Stimulated activated CD4-positive, alpha-beta T cell treated with anti-CD3 and anti-CD28 coated beads, Interleukin-1b, Interleukin-23, amount 100 ng/mL, for 4 hours (primary cell): ENCODE results near the gene IL20.
"Not testable (repeated sequence)": the region's sequence is repeated elsewhere in the genome, so short reads cannot be mapped to it uniquely, and the experiment has no call there.

Experiments
- DNase-seq, 2 donors: peaks; one replicate each; pipeline ENCODE4 v3.0.0-alpha.2; 2020; ENCODE audit warnings: low read depth in 2 of 2

Gene IL20

DNA sequence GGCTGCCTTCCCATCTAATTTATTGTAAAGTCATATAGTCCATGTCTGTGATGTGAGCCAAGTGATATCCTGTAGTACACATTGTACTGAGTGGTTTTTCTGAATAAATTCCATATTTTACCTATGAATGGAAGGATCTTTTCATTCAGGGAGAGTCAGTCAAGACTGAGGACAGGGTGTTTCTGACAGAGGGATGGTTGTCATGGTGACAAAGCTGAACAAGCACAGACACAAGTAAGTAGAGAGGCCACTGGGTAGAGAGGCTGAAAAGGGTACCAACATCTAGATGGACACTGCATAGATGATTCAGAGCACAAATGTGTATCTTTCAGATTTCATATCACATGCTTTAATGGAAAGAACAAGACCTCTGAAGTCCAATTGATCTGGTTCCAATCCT, 22.6 kb upstream of the IL20 start:
- no peak for DNase-seq

DNA sequence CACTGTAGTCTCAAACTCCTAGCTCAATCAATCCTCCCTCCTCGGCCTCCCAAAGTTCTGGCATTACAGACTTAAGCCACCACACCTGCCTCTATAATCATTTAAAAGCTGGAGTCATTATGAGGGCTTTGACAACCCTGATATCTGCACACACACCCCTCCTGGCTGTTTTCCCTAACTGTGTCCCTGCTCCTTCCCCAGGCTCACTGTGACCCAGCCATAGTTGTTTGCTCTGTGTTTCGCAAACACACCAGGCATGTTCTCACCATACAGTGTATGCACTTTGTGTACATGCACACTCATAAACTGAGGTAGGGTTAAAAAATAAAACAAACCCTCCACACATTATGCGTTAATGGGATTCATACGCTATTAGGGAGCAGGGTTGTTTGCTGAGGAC, 21.8 kb upstream of the IL20 start:
- no peak for DNase-seq

DNA sequence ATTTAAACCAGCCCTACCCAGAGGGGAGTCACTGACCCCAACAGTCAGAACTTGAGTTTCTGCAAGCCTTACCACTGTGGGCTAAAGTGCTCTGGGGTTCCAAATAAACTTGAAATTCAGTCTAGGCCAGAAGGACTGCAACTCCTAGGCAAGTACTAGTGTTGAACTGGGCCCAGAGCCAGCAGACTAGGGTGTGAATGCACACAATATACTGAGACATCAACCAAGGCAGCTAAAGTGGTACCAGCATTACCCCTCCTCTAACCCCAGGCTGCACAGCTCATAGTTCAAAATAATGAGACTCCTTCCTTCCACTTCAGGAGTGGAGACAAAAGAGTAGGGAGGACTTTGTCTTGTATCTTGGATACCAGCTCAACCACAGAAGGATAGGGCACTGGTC, 18.9 kb upstream of the IL20 start:
- no peak for DNase-seq

DNA sequence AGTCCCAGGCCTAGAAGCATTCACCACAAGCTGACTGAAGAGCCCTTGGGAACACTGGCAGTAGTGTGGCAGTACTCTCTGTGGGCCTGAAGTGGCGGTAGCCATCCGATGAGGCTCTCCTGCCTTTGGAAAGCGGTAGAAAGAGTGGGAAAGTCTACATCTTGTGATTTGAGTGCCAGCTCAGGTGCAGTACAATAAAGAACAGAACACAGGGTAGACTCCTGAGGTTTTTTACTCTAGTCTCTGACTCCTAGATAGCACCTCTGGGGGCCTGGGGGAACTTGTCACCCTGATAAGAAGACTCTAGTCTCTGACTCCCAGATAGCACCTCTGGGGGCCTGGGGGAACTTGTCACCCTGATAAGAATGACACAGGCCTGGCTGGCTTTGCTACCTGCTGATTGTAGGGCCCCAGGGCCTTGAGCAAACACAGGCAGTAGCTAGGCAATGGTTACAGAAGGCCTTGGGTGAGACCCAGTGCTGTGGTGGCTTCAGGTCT, 18.0 kb upstream of the IL20 start:
- DNase-seq: no peak

DNA sequence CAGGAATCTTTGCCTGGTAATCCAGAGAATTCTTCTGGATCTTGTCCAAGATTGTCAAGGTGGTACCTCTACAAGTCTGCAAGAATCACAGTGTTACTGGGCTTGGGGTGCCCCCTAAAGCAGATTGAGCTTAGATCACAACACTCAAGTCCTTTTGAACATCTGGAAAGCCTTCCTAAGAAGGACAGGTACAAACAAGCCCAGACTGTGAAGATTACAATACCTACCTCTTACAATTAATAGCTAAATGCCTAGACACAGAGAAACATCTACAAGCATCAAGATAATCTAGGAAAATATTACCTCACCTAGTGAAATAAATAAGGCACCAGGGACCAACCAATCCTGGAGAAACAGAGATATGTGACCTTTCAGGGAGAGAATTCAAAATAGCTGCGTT, 17.5 kb upstream of the IL20 start:
- no peak for DNase-seq

DNA sequence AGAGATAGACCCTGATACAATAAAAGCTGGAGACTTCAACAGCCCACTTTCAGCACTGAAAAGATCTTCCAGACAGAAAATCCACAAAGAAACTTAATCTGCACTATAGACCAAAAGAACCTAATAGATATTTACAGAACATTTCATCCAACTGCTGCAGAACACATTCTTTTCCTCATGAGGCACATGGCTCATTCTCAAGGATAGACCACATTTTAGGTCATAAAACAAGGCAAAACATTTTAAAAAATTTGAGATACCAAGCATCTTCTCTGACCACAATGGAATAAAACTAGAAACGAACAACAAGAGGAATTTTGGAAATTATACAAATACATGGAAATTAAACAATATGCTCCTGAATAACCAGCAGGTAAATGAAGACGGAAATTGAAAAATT, 15.0 kb upstream of the IL20 start:
- no peak for DNase-seq

DNA sequence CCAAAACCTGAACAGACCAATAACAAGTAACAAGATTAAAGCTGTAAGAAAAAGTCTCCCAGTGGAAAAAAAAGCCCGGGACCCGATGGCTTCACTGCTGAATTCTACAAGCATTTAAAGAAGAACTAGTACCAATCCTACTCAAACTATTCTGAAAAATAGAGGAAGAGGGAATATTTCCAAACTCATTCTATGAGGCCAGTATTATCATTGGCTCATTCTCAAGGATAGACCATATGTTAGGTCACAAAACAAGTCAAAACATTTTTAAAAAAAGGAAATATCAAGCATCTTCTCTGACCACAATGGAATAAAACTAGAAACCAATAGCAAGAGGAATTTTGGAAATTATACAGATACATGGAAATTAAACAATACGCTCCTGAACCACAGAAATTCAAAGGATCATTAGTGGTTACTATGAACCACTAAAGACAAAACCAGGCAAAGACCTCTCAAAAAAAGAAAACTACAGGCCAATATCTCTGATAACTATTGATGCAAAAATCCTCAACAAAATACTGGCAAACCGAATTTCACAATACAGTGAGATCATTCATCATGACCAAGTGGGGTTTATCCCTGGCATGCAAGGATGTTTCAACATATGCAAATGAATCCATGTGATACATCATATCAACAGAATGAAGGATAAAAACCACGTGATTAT, 13.9 kb upstream of the IL20 start:
- no peak for DNase-seq

DNA sequence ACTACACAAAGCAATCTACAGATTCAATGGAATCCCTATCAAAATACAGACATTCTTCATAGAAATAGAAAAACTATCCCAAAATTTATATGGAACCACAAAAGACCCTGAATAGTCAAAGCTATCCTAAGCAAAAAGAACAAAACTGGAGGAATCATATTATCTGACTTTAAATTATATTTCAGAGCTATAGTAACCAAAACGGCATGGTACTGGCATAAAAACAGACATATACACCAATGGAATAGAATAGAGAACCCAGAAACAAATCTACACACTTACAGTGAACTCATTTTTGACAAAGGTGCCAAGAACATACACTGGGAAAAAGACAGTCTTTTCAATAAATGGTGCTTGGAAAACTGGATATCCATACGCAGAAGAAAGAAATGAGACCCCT, 12.8 kb upstream of the IL20 start:
- not testable (repeated sequence) for DNase-seq

DNA sequence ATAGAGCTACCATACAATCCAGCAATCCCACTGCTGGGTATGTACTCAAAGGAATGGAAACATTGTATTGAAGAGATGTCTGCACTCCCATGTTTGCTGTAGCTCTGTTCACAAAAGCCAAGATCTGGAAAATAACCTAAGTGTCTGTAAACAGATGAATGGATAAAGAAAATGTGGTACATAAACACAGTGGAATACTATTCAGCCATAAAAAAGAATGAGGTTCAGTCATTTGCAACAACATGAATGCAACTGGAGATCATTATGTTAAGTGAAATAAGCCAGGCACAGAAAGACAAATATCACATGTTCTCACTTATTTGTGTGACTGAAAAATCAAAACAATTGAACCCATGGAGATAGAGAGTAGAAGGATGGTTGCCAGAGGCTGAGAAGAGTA, 11.7 kb upstream of the IL20 start:
- not testable (repeated sequence) for DNase-seq

DNA sequence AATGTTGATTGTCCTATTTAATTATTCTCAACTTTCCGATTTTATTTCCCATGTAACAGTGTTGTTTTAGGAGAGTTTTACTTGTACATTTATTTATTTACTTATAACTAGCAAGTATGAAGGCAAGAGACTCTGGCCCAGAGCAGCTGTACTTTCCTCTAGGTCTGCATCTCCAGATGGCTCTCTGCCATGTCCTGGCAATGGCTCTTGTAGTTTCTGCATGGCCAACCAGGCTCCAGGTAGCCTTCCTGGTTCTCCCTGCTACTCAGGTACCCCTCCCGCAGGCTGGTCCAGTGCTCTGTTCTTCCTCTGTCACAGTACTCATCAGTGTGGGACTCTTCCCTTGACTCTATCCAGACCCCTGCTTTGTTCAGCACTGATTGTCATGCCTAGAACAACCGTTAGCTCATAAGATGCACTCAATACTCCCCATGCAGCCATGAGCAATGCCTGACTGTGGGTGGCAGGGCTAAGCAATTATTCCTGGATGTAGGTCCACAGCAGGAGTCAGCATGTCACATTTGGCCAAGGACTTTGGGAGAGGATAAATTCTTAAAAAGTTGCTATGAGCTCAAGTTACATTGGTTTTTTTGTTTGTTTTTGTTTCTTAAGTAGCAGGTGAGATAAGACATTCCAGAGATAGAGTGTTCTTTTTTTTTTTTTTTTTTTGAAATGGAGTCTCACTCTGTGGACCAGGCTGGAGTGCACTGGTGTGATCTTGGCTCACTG, 10.9 kb upstream of the IL20 start:
- DNase-seq: no peak

DNA sequence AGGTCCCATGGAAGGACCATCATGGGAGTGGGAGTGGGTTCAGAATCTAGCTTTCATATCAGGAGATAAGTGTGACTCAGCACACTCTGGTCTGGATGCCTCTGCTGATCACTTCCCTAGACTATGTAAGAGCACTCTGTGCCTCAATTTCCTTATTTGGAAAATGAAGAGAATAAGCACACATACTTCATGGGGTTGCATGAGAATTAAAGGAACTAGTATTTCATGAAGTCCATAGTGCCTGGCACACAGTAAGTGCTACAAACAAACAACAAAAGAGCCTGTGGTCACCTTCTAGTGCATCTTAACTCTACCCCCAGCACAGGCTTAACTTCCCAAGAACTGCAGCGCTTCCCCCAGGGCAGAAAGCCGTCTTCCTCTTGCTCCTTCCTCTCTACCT, 9.6 kb upstream of the IL20 start:
- DNase-seq: no peak

DNA sequence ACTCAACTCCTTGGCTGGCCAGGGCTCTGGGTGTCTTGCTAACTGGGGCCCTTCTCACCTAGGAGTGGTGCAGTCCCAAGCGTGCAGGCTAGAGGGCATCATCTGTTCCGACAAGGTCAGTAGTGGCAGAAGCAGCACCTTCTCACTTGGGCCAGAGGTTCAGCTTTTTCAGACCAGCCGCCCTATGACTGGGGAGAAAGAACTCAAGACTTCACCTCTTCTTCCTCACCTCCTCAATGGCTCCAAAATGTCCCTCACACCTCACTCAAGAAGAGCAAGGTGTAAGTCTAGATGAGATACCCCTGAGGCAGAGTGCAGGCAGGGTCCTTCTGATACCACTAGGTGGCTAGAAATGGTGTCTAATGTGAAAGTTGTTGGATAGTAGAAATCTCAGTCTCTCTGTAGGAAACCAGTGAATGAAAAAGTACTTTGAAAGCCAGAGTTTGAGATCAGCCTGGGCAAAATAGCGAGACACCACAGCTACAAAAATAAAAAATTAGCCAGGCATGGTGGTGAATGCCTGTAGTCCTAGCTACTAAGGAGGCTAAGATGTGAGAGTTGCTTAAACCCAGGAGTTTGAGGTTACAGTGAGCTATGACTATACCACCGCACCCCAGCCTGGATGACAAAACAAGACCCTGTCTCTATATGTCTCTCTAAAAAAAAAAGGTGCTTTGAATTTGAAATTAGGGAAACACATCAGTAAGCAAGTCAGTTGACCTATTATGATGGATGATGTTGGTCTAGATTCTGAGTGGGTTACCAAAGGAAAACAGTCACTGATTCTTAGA, 8.6 kb upstream of the IL20 start:
- DNase-seq: no peak

DNA sequence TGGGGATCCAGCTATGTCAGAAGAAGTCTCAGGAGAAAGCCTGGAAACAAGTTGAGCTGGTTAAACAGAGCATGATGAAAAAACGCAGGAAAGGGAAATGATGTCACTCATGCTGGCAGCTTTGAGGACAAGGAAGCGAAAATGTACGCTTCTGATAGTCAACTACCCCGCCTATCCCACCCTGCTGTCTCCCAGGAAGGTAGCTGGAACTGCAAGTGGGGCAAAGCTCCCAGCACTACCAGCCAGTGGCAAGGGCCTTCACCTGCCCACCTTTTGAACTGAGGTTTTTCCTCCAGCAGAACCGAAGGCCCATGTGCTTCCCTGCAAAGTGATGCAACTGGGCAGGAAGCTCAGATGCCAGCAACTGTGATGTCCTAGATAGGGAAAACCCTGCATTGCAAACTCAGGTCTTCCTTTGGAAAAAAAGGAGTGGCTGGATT, 6.3 kb upstream of the IL20 start:
- no peak for DNase-seq

DNA sequence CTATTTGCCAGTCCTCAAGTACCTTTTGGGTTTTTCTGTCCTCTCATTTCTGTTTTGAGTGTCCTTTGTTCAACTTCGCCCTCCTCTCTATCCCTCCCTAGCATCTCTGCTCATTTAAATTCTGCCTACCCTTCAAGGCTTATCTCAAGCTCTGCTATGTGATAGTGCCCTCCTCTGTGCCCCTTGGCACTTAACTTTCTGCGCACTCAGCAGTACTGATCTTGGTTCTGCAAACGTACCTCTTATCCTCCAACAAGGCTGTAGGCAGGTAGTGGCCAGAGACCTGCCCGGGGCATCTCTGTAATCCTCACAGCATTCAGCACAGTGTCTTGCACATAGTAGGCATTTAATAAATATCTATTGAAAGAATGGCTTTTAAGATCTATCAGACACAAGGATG, 5.3 kb upstream of the IL20 start:
- DNase-seq: no peak

DNA sequence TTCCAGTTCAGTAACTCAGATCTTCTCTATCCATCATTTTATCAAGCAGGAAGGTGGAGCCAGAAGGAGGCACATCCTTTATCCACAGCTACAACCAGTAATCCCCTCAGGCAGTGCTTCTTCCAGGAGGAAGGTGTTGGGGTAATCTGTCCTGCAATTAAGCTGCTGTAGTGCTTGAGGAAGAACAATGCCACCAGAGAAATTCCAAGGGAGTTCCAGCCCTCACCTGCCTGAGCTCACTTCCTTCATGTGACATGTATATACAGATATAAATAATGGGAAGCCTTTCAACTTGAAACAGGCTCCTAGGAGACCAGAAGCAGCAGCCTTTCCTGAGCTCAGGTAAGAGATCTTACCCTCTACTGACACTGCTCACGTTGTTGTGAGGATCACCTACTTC, 2.2 kb upstream of the IL20 start:
- no peak for DNase-seq

DNA sequence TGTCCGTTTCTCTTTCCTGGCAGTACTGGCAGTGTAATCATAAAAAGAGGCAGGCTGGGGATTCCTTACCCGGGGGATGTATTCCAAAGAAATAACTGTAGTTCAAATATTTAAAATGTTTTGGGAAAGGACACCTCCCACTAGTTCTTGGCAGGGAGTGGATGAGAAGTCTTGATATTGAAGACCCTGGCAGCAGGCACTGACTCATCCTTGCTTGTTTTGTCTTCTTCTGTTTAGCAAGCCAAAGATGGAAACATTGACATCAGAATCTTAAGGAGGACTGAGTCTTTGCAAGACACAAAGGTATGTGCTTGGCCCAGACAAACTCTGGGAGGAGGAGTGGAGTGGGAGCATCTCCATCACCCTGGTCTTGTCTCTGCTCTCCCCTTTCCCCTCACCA, 639 bp downstream of the IL20 start:
- DNase-seq: no peak

DNA sequence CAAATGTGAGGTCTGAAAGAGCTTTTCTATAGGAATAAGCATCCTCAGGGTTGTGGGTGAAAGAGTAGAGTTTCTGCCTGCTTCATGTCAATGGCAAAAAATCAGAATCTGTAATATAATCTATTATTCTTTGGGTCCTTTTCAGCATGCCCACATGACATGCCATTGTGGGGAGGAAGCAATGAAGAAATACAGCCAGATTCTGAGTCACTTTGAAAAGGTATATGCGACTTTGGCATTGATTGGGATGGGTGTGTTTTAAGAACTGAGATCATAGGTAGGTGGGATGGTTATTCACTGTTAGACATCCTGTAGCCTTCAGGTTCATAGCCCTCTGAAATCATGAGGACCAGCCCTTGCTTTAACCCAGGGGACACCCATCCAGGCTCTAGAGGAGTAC, 1.8 kb downstream of the IL20 start:
- no peak for DNase-seq

DNA sequence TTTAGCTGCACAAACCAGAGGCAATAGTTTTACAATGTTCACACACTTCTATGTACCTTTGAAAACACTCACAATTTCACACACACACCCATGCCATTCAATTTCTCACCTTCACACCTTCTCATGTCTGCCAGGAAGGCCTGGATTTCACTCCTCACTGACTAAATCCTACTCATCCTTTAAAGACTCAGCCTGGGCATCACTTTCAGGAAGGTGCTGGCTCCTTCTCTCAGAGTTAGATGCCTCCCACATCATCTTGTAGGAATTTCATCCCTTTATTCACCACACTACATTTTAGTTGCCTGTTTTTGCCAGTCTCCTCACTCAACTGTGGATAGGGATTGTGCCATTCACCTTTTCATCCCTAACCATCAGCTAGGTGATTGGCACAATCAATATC, 2.3 kb downstream of the IL20 start:
- DNase-seq: no peak

DNA sequence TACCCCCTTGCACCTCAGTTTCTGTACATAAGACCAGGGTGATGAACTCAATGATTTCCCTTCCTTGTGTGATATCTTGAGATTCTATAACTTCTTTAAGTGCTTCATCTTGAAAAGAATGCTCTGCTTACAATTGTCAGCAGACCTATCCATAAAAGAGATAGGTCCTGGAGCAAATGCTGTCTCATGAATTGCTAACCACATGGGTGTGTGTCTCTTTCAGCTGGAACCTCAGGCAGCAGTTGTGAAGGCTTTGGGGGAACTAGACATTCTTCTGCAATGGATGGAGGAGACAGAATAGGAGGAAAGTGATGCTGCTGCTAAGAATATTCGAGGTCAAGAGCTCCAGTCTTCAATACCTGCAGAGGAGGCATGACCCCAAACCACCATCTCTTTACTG, 2.8 kb downstream of the IL20 start:
- no peak for DNase-seq

DNA sequence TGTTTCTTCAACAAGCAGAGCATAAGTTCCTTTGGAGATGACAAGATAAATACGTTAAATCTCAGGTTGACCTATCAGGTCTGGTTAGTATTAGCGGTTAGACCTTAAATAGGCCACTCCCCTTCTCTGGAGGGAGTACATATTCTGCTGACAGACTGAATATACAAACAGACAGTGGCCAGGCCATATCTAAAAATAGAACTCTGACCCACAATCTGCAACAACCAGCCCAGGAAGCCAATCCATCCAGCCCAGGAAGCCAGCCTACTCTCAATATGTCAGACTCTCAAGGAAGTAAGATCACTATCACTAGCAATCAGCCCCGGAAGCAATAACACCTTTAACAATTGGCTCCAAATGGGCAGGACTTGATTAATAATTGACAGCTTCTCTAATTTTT, 6.7 kb downstream of the IL20 start:
- DNase-seq: no peak

DNA sequence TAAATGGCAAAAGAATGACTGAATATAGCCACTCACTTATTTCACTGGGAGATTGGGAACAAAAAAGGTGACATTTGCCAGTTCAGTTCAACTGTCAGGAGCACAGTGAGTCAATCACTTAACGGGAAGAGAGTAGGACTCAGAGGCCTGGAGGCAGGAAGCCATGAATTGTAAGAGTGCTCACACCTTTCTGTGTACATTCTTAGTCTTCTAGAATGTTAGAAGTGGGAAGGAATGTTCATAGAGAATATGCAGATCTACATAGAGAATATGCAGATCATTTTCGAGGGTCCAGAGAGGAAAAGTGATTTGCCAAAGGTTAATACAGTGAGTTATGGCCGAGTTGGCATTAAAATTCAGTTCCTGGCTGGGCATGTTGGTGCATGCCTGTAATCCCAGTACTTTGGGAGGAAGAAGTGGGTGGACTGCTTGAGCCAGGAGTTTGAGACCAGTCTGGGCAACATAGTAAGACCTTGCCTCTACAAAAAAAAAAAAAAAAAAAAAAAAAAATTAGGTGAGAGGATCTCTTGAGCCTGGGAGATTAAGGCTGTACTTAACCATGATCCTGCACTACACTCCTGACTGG, 8.3 kb downstream of the IL20 start:
- no peak for DNase-seq

DNA sequence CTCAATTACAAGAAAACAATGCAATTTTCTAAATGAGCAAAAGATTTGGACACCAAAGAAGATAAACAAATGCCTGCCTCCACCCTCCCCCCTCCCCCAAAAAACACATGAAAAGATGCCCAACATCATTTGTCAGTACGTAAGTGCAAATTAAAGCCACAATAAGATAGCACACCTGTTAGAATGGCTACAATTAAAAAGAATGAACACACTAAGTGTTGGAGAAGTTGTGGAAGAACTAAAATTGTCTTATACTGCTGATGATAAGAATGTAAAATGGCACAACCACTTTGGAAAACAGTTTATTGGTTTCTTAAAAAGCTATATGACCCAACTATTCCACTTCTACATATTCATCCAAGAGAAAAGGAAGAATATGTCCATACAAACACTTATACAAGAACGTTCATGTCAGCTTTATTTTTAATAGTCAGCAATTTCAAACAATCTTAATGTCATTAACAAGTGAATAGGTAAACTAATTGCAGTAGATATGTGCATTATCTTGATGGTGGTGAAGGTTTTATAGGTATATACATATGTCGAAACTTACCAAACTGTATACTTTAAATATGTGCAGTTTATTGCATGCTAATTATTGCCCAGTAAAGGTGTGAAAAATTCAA, 10.4 kb downstream of the IL20 start:
- no peak for DNase-seq
